GM06990 (cell line): Measurements from ENCODE around the gene GPC6.

Experiments used
- DNase-seq: peaks from one replicate; pipeline ENCODE4 v3.0.0-alpha.2; 2011; ENCODE audit not compliant: insufficient read length; ENCODE audit errors: extremely low read depth
- H3K27me3 ChIP-seq: replicated peaks from 2 replicates; pipeline ENCODE4 v1.6.0; 2011; ENCODE audit warnings: low read length; ENCODE audit not compliant: control insufficient read depth, insufficient read depth
- H3K36me3 ChIP-seq: 2 replicates; pipeline ENCODE4 v1.5.1; 2011; ENCODE audit warnings: low read length; ENCODE audit not compliant: control insufficient read depth, insufficient read depth
- H3K4me3 ChIP-seq: replicated peaks from 2 replicates; pipeline ENCODE4 v1.5.1; 2011; ENCODE audit warnings: low read depth, mild to moderate bottlenecking, control low read depth, low read length
- TF ChIP-seq, protein P1 (sequence below): IDR thresholded peaks from 2 replicates; pipeline ENCODE4 v1.5.1; 2011; ENCODE audit warnings: low read length, control low read depth, mild to moderate bottlenecking, inconsistent platforms; ENCODE audit not compliant: insufficient read depth, poor library complexity, severe bottlenecking

GPC6 gene

DNA sequence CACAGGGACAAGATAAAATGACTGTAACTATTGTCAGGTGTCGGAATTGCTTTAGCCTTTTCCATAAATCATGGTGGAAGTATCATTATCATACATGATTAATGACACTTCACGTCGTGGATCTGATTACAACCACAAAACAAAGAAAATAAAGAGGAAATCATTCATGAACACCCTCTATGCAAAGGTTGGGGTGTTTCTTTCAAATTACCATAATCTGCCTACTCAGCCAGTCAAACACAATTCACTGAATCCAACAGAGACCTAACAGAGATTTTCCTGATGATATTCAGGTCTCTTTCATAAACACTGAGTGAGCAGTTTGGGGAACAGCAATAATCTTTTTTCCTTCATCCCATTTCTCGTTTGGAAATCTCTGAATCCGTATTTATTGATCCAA, 627.3 kb downstream of the GPC6 start:
- Histone ChIP-seq H3K27me3 (no peaks in the 10 kb centered on the region), H3K4me3 (no peak overlapping the region), H3K36me3 (no peaks in the 10 kb centered on the region)
- TF ChIP-seq, protein P1, sequence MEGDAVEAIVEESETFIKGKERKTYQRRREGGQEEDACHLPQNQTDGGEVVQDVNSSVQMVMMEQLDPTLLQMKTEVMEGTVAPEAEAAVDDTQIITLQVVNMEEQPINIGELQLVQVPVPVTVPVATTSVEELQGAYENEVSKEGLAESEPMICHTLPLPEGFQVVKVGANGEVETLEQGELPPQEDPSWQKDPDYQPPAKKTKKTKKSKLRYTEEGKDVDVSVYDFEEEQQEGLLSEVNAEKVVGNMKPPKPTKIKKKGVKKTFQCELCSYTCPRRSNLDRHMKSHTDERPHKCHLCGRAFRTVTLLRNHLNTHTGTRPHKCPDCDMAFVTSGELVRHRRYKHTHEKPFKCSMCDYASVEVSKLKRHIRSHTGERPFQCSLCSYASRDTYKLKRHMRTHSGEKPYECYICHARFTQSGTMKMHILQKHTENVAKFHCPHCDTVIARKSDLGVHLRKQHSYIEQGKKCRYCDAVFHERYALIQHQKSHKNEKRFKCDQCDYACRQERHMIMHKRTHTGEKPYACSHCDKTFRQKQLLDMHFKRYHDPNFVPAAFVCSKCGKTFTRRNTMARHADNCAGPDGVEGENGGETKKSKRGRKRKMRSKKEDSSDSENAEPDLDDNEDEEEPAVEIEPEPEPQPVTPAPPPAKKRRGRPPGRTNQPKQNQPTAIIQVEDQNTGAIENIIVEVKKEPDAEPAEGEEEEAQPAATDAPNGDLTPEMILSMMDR: no peak
- DNase-seq: no peak

GRCh38 chr13:93857126-93857525, 630.5 kb downstream of the GPC6 start:
- TF ChIP-seq, protein P1: no peak
- no peaks in the 10 kb centered on the region for H3K27me3 ChIP-seq
- H3K4me3 ChIP-seq: no peak overlapping the region
- DNase-seq: no peak
- H3K36me3 ChIP-seq: no peaks in the 10 kb centered on the region

GRCh38 chr13:93859716-93860115, 633.1 kb downstream of the GPC6 start:
- H3K27me3 ChIP-seq: no peaks in the 10 kb centered on the region
- no peak overlapping the region for H3K4me3 ChIP-seq
- no peak for DNase-seq
- TF ChIP-seq, protein P1: no peak
- H3K36me3 ChIP-seq: no peaks in the 10 kb centered on the region

DNA sequence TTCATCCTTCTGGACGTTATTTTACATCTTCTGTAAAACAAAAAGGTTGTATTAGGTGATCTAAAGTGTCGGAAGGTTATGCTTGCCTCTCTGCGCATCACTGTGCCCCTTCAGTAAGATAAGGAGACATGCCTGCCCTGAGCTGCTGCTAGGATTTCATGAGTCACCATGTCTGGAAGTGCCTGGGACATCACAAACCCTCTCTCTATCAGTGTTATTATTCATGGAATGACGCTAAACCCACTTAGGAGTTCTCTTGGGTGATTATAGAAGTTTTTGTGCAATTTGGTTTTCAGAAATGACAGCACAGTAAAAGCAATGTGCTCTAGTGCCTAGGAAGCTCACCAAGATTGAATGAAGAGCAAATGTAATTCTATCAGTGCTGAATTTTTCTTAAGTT, 635.2 kb downstream of the GPC6 start:
- no peak for DNase-seq
- Histone ChIP-seq H3K27me3 (no peaks in the 10 kb centered on the region), H3K36me3 (no peaks in the 10 kb centered on the region), H3K4me3 (no peak overlapping the region)
- TF ChIP-seq, protein P1: no peak

DNA sequence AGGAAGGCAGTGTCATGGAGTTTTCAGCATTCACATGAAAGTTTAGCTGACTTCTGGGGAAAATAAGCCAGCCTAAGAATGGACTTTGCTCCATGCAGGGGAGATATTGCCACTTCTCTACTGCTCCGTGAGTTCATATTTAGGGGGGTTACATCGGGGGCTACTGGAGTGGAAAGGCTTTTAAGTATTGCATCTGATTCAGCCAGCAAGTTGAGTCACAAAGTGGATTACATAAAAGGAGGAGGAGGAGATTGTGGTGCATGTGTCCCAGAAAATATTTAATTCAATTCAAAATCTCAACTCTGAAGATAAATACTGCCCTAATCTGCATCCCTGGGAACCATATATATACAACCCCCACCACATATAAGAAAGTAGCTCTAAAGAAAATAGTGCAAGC, 635.7 kb downstream of the GPC6 start:
- no peak overlapping the region for H3K4me3 ChIP-seq
- no peaks in the 10 kb centered on the region for H3K36me3 ChIP-seq
- TF ChIP-seq, protein P1: no peak
- no peak for DNase-seq
- H3K27me3 ChIP-seq: no peaks in the 10 kb centered on the region

- DNase-seq: no peak
- Histone ChIP-seq H3K36me3 (no peaks in the 10 kb centered on the region), H3K4me3 (no peak overlapping the region), H3K27me3 (no peaks in the 10 kb centered on the region)
- TF ChIP-seq, protein P1: no peak
Measured at GRCh38 chr13:93865235-93865634, 638.6 kb downstream of the GPC6 start.
